ENCODE data around the gene SH3BP5. TPM values are rescaled to one million over a fixed set of nuclear protein-coding genes. Genes with fewer than 3 reads are reported as not detected.

SH3BP5 gene
- total RNA-seq, 2 experiments from 2014 or later, result 15.1 to 31.3 TPM

DNA sequence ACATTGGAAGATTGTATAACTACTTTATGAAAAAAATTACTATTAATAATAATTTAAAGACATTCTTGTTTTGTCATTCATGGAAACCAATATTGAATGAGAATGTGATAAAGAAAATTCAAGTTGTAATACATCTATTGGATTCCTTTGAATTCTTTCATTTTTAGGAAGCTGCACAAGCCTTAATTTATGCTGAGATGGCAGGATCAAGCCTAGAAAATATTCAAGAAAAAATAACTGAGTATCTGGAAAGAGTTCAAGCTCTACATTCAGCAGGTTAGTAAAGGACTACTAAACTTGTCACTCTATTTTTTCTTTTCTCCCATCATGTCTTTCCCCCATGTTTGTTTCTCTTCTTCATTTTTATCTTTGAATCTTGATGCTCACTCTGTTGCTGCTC lies 120.4 kb downstream of the SH3BP5 start:
- peaks cover 37% of the 10 kb centered on the region for H3K79me2 ChIP-seq (ENCODE audit: insufficient read depth, low read depth, low read length)
- intact Hi-C loops (cut with micrococcal nuclease; ENCODE audit: unreplicated experiment), result no loop called here
- H3K4me3 ChIP-seq (ENCODE audit: low read depth, low read length, poor library complexity, severe bottlenecking), result no peak overlapping the region
- no peak for DNase-seq (ENCODE audit: low spot score)
- peaks cover 60% of the 10 kb centered on the region for H3K36me3 ChIP-seq (ENCODE audit: insufficient read depth, low read length)
- no peaks in the 10 kb centered on the region; the same call in 1 of the 2 replicates for H3K9me3 ChIP-seq (ENCODE audit: low read length)
- TF ChIP-seq, protein P1, sequence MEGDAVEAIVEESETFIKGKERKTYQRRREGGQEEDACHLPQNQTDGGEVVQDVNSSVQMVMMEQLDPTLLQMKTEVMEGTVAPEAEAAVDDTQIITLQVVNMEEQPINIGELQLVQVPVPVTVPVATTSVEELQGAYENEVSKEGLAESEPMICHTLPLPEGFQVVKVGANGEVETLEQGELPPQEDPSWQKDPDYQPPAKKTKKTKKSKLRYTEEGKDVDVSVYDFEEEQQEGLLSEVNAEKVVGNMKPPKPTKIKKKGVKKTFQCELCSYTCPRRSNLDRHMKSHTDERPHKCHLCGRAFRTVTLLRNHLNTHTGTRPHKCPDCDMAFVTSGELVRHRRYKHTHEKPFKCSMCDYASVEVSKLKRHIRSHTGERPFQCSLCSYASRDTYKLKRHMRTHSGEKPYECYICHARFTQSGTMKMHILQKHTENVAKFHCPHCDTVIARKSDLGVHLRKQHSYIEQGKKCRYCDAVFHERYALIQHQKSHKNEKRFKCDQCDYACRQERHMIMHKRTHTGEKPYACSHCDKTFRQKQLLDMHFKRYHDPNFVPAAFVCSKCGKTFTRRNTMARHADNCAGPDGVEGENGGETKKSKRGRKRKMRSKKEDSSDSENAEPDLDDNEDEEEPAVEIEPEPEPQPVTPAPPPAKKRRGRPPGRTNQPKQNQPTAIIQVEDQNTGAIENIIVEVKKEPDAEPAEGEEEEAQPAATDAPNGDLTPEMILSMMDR (conservative IDR thresholded peaks at IDR 0.05; ENCODE audit: low read length), result no peak
- no peak for TF ChIP-seq EZH2phosphoT487 (IDR thresholded peaks at IDR 0.05; ENCODE audit: borderline replicate concordance, low read depth, low read length)
- H3K4me1 ChIP-seq (ENCODE audit: insufficient read depth, low read length, poor library complexity, severe bottlenecking), result peaks cover 36% of the 10 kb centered on the region
- no peaks in the 10 kb centered on the region for H3K9me2 ChIP-seq (ENCODE audit: insufficient read depth, low read length)
- H2AFZ ChIP-seq (ENCODE audit: low read length), result no peak overlapping the region
- ChIA-PET POLR2A (no interaction called here), CTCF (ENCODE audit: unreplicated experiment) (no interaction called here)
- H3K4me2 ChIP-seq (ENCODE audit: low read length), result no peak overlapping the region
- no peaks in the 10 kb centered on the region for H4K20me1 ChIP-seq (ENCODE audit: insufficient read depth, low read length)
- H3K27ac ChIP-seq (ENCODE audit: low read depth, low read length, poor library complexity, severe bottlenecking), result no peak overlapping the region
- no TSS peak for BruUV-seq (replicated peaks)

DNA sequence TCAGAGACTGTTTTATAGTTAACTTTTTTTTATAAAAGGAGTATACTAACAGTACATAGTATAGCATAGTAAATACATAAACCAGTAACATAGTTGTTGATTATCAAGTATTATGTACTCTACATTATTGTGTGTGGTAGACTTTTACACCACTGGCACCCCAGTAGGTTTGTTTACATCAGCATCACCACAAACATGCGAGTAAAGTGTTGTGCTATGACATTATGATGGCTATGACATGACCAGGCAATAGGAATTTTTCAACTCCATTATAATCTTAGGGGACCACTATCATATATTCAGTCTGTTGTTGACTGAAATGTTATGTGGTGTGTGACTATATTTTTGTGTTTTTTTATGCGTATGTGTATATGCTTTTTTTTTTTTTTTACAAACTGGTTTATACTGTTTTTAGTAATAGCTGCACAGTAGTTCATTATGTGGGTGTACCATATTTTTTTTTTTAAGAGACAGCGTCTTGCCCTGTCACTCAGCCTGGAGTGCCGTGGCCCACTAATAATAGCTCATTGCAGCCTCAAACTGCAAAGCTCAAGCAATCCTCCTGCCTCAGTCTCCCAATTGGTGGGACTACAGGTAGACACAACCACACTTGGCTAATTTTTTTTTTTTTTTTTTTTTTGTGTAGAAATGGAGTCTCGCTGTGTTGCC lies 124.4 kb downstream of the SH3BP5 start:
- peaks cover 37% of the 10 kb centered on the region for H3K79me2 ChIP-seq (ENCODE audit: insufficient read depth, low read depth, low read length)
- no peak for DNase-seq (ENCODE audit: low spot score)
- TF ChIP-seq, protein P1 (conservative IDR thresholded peaks at IDR 0.05; ENCODE audit: low read length), result no peak
- no peak for TF ChIP-seq EZH2phosphoT487 (IDR thresholded peaks at IDR 0.05; ENCODE audit: borderline replicate concordance, low read depth, low read length)

More for the DNA sequence above, 124.4 kb downstream of the SH3BP5 start:
- peak overlapping the region; percentile 84 for H3K4me2 ChIP-seq (ENCODE audit: low read length)
- CTCF ChIA-PET (ENCODE audit: unreplicated experiment), result interaction anchor here (2.6 kb wide), 1 partner anchor 10 kb away, joined by 11 read pairs; no protein-coding TSS in a partner anchor
- no peaks in the 10 kb centered on the region for H3K9me3 ChIP-seq (ENCODE audit: low read length)
- peaks cover 28% of the 10 kb centered on the region for H3K36me3 ChIP-seq (ENCODE audit: insufficient read depth, low read length)
- intact Hi-C loops (cut with micrococcal nuclease; ENCODE audit: unreplicated experiment), result loop anchor here (1.0 to 10.0 kb wide), 7 partner anchors 20 to 1037 kb away; partner anchors contain the start of genes NR2C2 and RBSN
- H3K4me3 ChIP-seq (ENCODE audit: low read depth, low read length, poor library complexity, severe bottlenecking), result peak overlapping the region; percentile 74
- H3K9me2 ChIP-seq (ENCODE audit: insufficient read depth, low read length), result no peaks in the 10 kb centered on the region
- BruUV-seq (replicated peaks), result no TSS peak
- H2AFZ ChIP-seq (ENCODE audit: low read length), result no peak overlapping the region
- H4K20me1 ChIP-seq (ENCODE audit: insufficient read depth, low read length), result no peaks in the 10 kb centered on the region
- peak overlapping the region; percentile 74 for H3K27ac ChIP-seq (ENCODE audit: low read depth, low read length, poor library complexity, severe bottlenecking)
- H3K4me1 ChIP-seq (ENCODE audit: insufficient read depth, low read length, poor library complexity, severe bottlenecking), result peaks cover 27% of the 10 kb centered on the region
- POLR2A ChIA-PET, result interaction anchor here (0.6 to 5.7 kb wide), 22 partner anchors 8 to 819 kb away, joined by 3 to 41 read pairs (median 4); no protein-coding TSS in a partner anchor
